ENCODE measurements around the gene IKZF4. TPM values are rescaled to one million over a fixed set of nuclear protein-coding genes. Genes with fewer than 3 reads are reported as not detected.
A peak's percentile ranks its signal among the peaks of the same experiment; 100 is the strongest.

The IKZF4 gene
- total RNA-seq (10 to 100 TPM in 3 of 5 donors, 1 to 10 TPM in 2; 6.1 to 14.9 (median 13.2) TPM), total RNA-seq (1.9 to 14.9 (median 5.5) reads per million in 29 experiments)
- 4.9 TPM for total RNA-seq (2013)

GRCh38 chr12:56020423-56021184, at the start of gene IKZF4:
TSS of gene IKZF4 (plus strand) at chr12:56021043. CDS start at chr12:56021494, 451 bp downstream.
- ChIA-PET POLR2A (no interaction called here), CTCF (interaction anchor here (0.5 to 1.3 kb wide), 4 partner anchors 8 to 142 kb away, joined by 3 to 4 read pairs (median 3); no protein-coding TSS in a partner anchor)
- peaks cover 20 to 34% (median 26%) of the 10 kb centered on the region in 3 donors for H3K4me1 Mint-ChIP-seq
- ATAC-seq (replicated peaks in 1 of 4) (peak; percentile 36 to 45 (median 41)), DNase-seq (peak in 1 of 35 experiments; percentile 15)
- no peaks in the 10 kb centered on the region for H3K27me3 Mint-ChIP-seq
- Histone ChIP-seq H3K9me3 (no peaks in the 10 kb centered on the region), H3K4me3 (ENCODE audit: control insufficient read depth in 1 of 2, extremely low read depth in 1 of 2, low read length in 1 of 2) (peak within 1 kb of the TSS; percentile 47 to 74), H3K27ac (ENCODE audit: low read length) (peak within 1 kb of the TSS; percentile 22), H3K36me3 (ENCODE audit: control insufficient read depth in 2 of 2, extremely low read depth in 1 of 2, insufficient read depth in 1 of 2, low read length in 1 of 2) (peaks cover 0 to 7% of the 10 kb centered on the region in 2 donors), H3K4me1 (ENCODE audit: control insufficient read depth in 1 of 2, extremely low read depth in 1 of 2, insufficient read depth in 2 of 2, low read length in 2 of 2) (peaks cover 13 to 24% of the 10 kb centered on the region in 2 experiments), H3K27me3 (replicated peaks in 1 of 2; ENCODE audit: control insufficient read depth in 2 of 2, extremely low read depth in 1 of 2, insufficient read depth in 2 of 2, low read length in 1 of 2) (no peaks in the 10 kb centered on the region)
- peaks cover 7% of the 10 kb centered on the region for H3K36me3 Mint-ChIP-seq
- peak within 1 kb of the TSS; percentile 93 to 95 for H3K27ac Mint-ChIP-seq
- WGBS (ENCODE audit: insufficient coverage): 67% methylated on average over 6 of the region's 10 CpGs
- H3K4me3 Mint-ChIP-seq: peak within 1 kb of the TSS; percentile 82 to 97 (median 89)
- H3K9me3 Mint-ChIP-seq: no peaks in the 10 kb centered on the region

GRCh38 chr12:55972042-55972441, 48.8 kb upstream of the IKZF4 start:
- ChIA-PET CTCF (interaction anchor here in 1 of 2 donors (2.0 kb wide), 1 partner anchor 233 kb away, joined by 12 read pairs; no protein-coding TSS in a partner anchor), POLR2A (no interaction called here)
- WGBS (ENCODE audit: insufficient coverage): no CpG with 5 or more reads among the region's 3 CpGs
- Mint-ChIP-seq H3K36me3 (no peaks in the 10 kb centered on the region), H3K4me3 (peak overlapping the region in 1 of 3 donors; percentile 29), H3K4me1 (peaks cover 23 to 27% (median 25%) of the 10 kb centered on the region in 3 donors), H3K27ac (peak overlapping the region in 1 of 2 donors; percentile 9), H3K9me3 (no peaks in the 10 kb centered on the region), H3K27me3 (no peaks in the 10 kb centered on the region)
- Histone ChIP-seq H3K27me3 (replicated peaks in 1 of 2; ENCODE audit: control insufficient read depth in 2 of 2, extremely low read depth in 1 of 2, insufficient read depth in 2 of 2, low read length in 1 of 2) (no peaks in the 10 kb centered on the region), H3K9me3 (no peaks in the 10 kb centered on the region), H3K4me1 (ENCODE audit: control insufficient read depth in 1 of 2, extremely low read depth in 1 of 2, insufficient read depth in 2 of 2, low read length in 2 of 2) (peaks cover 24 to 32% of the 10 kb centered on the region in 2 experiments), H3K4me3 (ENCODE audit: control insufficient read depth in 1 of 2, extremely low read depth in 1 of 2, low read length in 1 of 2) (no peak overlapping the region), H3K27ac (ENCODE audit: low read length) (no peak overlapping the region), H3K36me3 (ENCODE audit: control insufficient read depth in 2 of 2, extremely low read depth in 1 of 2, insufficient read depth in 1 of 2, low read length in 1 of 2) (peaks cover 0 to 7% of the 10 kb centered on the region in 2 donors)
- ATAC-seq (replicated peaks in 1 of 4) (no peak), DNase-seq (no peak)

GRCh38 chr12:55972456-55972855, 48.4 kb upstream of the IKZF4 start:
- ATAC-seq (replicated peaks in 1 of 4) (no peak), DNase-seq (no peak)
- ChIA-PET CTCF (interaction anchor here in 1 of 2 donors (0.7 to 2.0 kb wide), 2 partner anchors 234 to 651 kb away, joined by 4 to 12 read pairs; no protein-coding TSS in a partner anchor), POLR2A (interaction anchor here in 1 of 2 donors (0.7 kb wide), 1 partner anchor 23 kb away, joined by 6 read pairs; no protein-coding TSS in a partner anchor)
- Histone ChIP-seq H3K27me3 (replicated peaks in 1 of 2; ENCODE audit: control insufficient read depth in 2 of 2, extremely low read depth in 1 of 2, insufficient read depth in 2 of 2, low read length in 1 of 2) (no peaks in the 10 kb centered on the region), H3K9me3 (no peaks in the 10 kb centered on the region), H3K4me3 (ENCODE audit: control insufficient read depth in 1 of 2, extremely low read depth in 1 of 2, low read length in 1 of 2) (peak overlapping the region; percentile 56 to 87), H3K4me1 (ENCODE audit: control insufficient read depth in 1 of 2, extremely low read depth in 1 of 2, insufficient read depth in 2 of 2, low read length in 2 of 2) (peaks cover 20 to 27% of the 10 kb centered on the region in 2 experiments), H3K36me3 (ENCODE audit: control insufficient read depth in 2 of 2, extremely low read depth in 1 of 2, insufficient read depth in 1 of 2, low read length in 1 of 2) (peaks cover 0 to 9% of the 10 kb centered on the region in 2 donors), H3K27ac (ENCODE audit: low read length) (peak overlapping the region; percentile 70)
- Mint-ChIP-seq H3K27ac (peak overlapping the region in 1 of 2 donors; percentile 9), H3K4me3 (peak overlapping the region in 1 of 3 donors; percentile 29), H3K27me3 (no peaks in the 10 kb centered on the region), H3K36me3 (no peaks in the 10 kb centered on the region), H3K9me3 (no peaks in the 10 kb centered on the region), H3K4me1 (peaks cover 23 to 26% (median 25%) of the 10 kb centered on the region in 3 donors)
- no CpG with 5 or more reads among the region's 1 CpG for WGBS (ENCODE audit: insufficient coverage)

- H3K9me3 ChIP-seq: no peaks in the 10 kb centered on the region
- 0% methylated on average over 16 of the region's 18 CpGs for WGBS (ENCODE audit: insufficient coverage)
- CTCF ChIA-PET: interaction anchor here (0.5 to 2.5 kb wide), 26 partner anchors 10 to 663 kb away, joined by 3 to 26 read pairs (median 4); partner anchors contain the start of genes DNAJC14 (in 2 of the 2), ANKRD52 (in 1 of the 2), ESYT1 (in 1 of the 2) and ORMDL2 (in 1 of the 2)
- no peak for ATAC-seq (replicated peaks in 1 of 4)
- H3K27me3 Mint-ChIP-seq: no peaks in the 10 kb centered on the region
- POLR2A ChIA-PET: interaction anchor here (0.6 to 2.5 kb wide), 23 partner anchors 9 to 665 kb away, joined by 3 to 15 read pairs (median 4); partner anchors contain the start of genes ORMDL2 (in 2 of the 2), SARNP (in 2 of the 2), DNAJC14 (in 1 of the 2) and PA2G4 (in 1 of the 2)
- H3K4me3 Mint-ChIP-seq: no peak overlapping the region
- no peaks in the 10 kb centered on the region for H3K9me3 Mint-ChIP-seq
- peak in 2 of 35 experiments; percentile 15 to 52 for DNase-seq
- H3K4me1 ChIP-seq (ENCODE audit: control insufficient read depth in 1 of 2, extremely low read depth in 1 of 2, insufficient read depth in 2 of 2, low read length in 2 of 2): peaks cover 18 to 21% of the 10 kb centered on the region in 2 experiments
- H3K27me3 ChIP-seq (replicated peaks in 1 of 2; ENCODE audit: control insufficient read depth in 2 of 2, extremely low read depth in 1 of 2, insufficient read depth in 2 of 2, low read length in 1 of 2): no peaks in the 10 kb centered on the region
- H3K4me1 Mint-ChIP-seq: peaks cover 23 to 24% (median 24%) of the 10 kb centered on the region in 3 donors
- H3K27ac Mint-ChIP-seq: no peak overlapping the region
- peak overlapping the region; percentile 70 for H3K27ac ChIP-seq (ENCODE audit: low read length)
- H3K4me3 ChIP-seq (ENCODE audit: control insufficient read depth in 1 of 2, extremely low read depth in 1 of 2, low read length in 1 of 2): peak overlapping the region; percentile 56 to 87
- H3K36me3 Mint-ChIP-seq: peaks cover 3% of the 10 kb centered on the region
- peaks cover 0 to 12% of the 10 kb centered on the region in 2 donors for H3K36me3 ChIP-seq (ENCODE audit: control insufficient read depth in 2 of 2, extremely low read depth in 1 of 2, insufficient read depth in 1 of 2, low read length in 1 of 2)
Measured at GRCh38 chr12:55972911-55973598, 47.8 kb upstream of the IKZF4 start.

GRCh38 chr12:55973599-55974307, 47.1 kb upstream of the IKZF4 start, which contains the start of gene RAB5B:
TSS of gene RAB5B (plus strand) at chr12:55974078. CDS start at chr12:55986961, 12,883 bp downstream.
- Mint-ChIP-seq H3K27me3 (no peaks in the 10 kb centered on the region), H3K4me3 (no peak within 1 kb of the TSS), H3K36me3 (peaks cover 6% of the 10 kb centered on the region), H3K4me1 (peaks cover 22 to 27% (median 24%) of the 10 kb centered on the region in 3 donors), H3K9me3 (no peaks in the 10 kb centered on the region), H3K27ac (no peak within 1 kb of the TSS)
- POLR2A ChIA-PET: interaction anchor here (0.5 to 2.5 kb wide), 26 partner anchors 8 to 706 kb away, joined by 3 to 15 read pairs (median 4); partner anchors contain the start of genes ORMDL2 (in 2 of the 2), SARNP (in 2 of the 2), DNAJC14 (in 1 of the 2) and IL23A (in 1 of the 2)
- H3K9me3 ChIP-seq: no peaks in the 10 kb centered on the region
- H3K4me3 ChIP-seq (ENCODE audit: control insufficient read depth in 1 of 2, extremely low read depth in 1 of 2, low read length in 1 of 2): peak within 1 kb of the TSS; percentile 69 to 89
- CTCF ChIA-PET: interaction anchor here (0.5 to 2.5 kb wide), 30 partner anchors 8 to 663 kb away, joined by 3 to 26 read pairs (median 4); partner anchors contain the start of genes DNAJC14 (in 2 of the 2), ANKRD52 (in 1 of the 2), DGKA (in 1 of the 2) and ESYT1 (in 1 of the 2)
- peaks cover 18 to 21% of the 10 kb centered on the region in 2 experiments for H3K4me1 ChIP-seq (ENCODE audit: control insufficient read depth in 1 of 2, extremely low read depth in 1 of 2, insufficient read depth in 2 of 2, low read length in 2 of 2)
- 0% methylated on average over 28 of the region's 39 CpGs for WGBS (ENCODE audit: insufficient coverage)
- peak within 1 kb of the TSS; percentile 70 for H3K27ac ChIP-seq (ENCODE audit: low read length)
- DNase-seq (peak; percentile 92 to 100 (median 99)), ATAC-seq (replicated peaks in 1 of 4) (peak; percentile 91 to 93 (median 92))
- no peaks in the 10 kb centered on the region for H3K27me3 ChIP-seq (replicated peaks in 1 of 2; ENCODE audit: control insufficient read depth in 2 of 2, extremely low read depth in 1 of 2, insufficient read depth in 2 of 2, low read length in 1 of 2)
- H3K36me3 ChIP-seq (ENCODE audit: control insufficient read depth in 2 of 2, extremely low read depth in 1 of 2, insufficient read depth in 1 of 2, low read length in 1 of 2): peaks cover 0 to 9% of the 10 kb centered on the region in 2 donors

All from T-cell (primary cell).